H9 (cell line): ENCODE measurements around the gene GAL3ST1. TPM values are rescaled to one million over a fixed set of nuclear protein-coding genes. Genes with fewer than 3 reads are reported as not detected.

Experiments used
- DNase-seq: peaks from one replicate; pipeline ENCODE4 v3.0.0-alpha.2; 2017
- H2AFZ ChIP-seq: one replicate; pipeline ENCODE4 v1.6.1; 2013; ENCODE audit warnings: mild to moderate bottlenecking, low read length, control low read depth, moderate library complexity
- H2AK5ac ChIP-seq: 2 replicates; pipeline ENCODE4 v1.6.1; 2013; ENCODE audit warnings: low read length, control low read depth, mixed read lengths; ENCODE audit not compliant: insufficient read length
- H2BK120ac ChIP-seq: one replicate; pipeline ENCODE4 v1.6.1; 2013; ENCODE audit warnings: low read depth, mild to moderate bottlenecking, low read length, control low read depth, inconsistent platforms; ENCODE audit not compliant: poor library complexity, severe bottlenecking
- H2BK12ac ChIP-seq: 2 replicates; pipeline ENCODE4 v1.6.1; 2013; ENCODE audit warnings: low read length, control low read depth, mixed read lengths, low read depth; ENCODE audit not compliant: insufficient read length
- H2BK15ac ChIP-seq: 2 replicates; pipeline ENCODE4 v1.6.1; 2013; ENCODE audit warnings: low read depth, low read length, control low read depth
- H2BK20ac ChIP-seq: one replicate; pipeline ENCODE4 v1.6.1; 2013; ENCODE audit warnings: low read depth, mild to moderate bottlenecking, low read length, control low read depth, inconsistent platforms; ENCODE audit not compliant: poor library complexity, severe bottlenecking
- H2BK5ac ChIP-seq: 2 replicates; pipeline ENCODE4 v1.6.1; 2013; ENCODE audit warnings: low read length, control low read depth, mixed read lengths; ENCODE audit not compliant: insufficient read length
- H3K14ac ChIP-seq: 2 replicates; pipeline ENCODE4 v1.6.1; 2013; ENCODE audit warnings: low read length, control low read depth; ENCODE audit not compliant: insufficient read depth
- H3K18ac ChIP-seq: 2 replicates; pipeline ENCODE4 v1.6.1; 2013; ENCODE audit warnings: low read depth, mild to moderate bottlenecking, mixed read lengths, low read length, control low read depth; ENCODE audit not compliant: insufficient read length
- H3K23ac ChIP-seq: 2 replicates; pipeline ENCODE4 v1.6.1; 2013; ENCODE audit warnings: low read length, control low read depth, mixed read lengths, low read depth; ENCODE audit not compliant: insufficient read length
- H3K23me2 ChIP-seq: 2 replicates; pipeline ENCODE4 v1.6.1; 2013; ENCODE audit warnings: low read depth, mild to moderate bottlenecking, mixed read lengths, low read length, control low read depth; ENCODE audit not compliant: insufficient read length, poor library complexity, severe bottlenecking
- H3K27ac ChIP-seq: 2 replicates; pipeline ENCODE4 v1.5.1; 2013; ENCODE audit warnings: low read length, control low read depth, mixed read lengths, low read depth; ENCODE audit not compliant: insufficient read length
- H3K27me3 ChIP-seq: 2 replicates; pipeline ENCODE4 v1.6.1; 2013; ENCODE audit warnings: low read length, control low read depth, inconsistent platforms; ENCODE audit not compliant: insufficient read depth
- H3K4ac ChIP-seq: 2 replicates; pipeline ENCODE4 v1.6.1; 2013; ENCODE audit warnings: low read depth, mild to moderate bottlenecking, control low read depth, inconsistent platforms, low read length, moderate library complexity
- H3K4me1 ChIP-seq: 2 replicates; pipeline ENCODE4 v1.6.1; 2013; ENCODE audit warnings: low read length, control low read depth, inconsistent platforms; ENCODE audit not compliant: insufficient read depth
- H3K4me2 ChIP-seq: 2 replicates; pipeline ENCODE4 v1.6.1; 2013; ENCODE audit warnings: low read length, control low read depth, mixed read lengths; ENCODE audit not compliant: insufficient read length, insufficient read depth
- H3K56ac ChIP-seq: 2 replicates; pipeline ENCODE4 v1.6.1; 2013; ENCODE audit warnings: low read depth, mild to moderate bottlenecking, mixed read lengths, low read length, control low read depth; ENCODE audit not compliant: insufficient read length
- H3K79me1 ChIP-seq: 2 replicates; pipeline ENCODE4 v1.6.1; 2013; ENCODE audit warnings: low read depth, mild to moderate bottlenecking, moderate library complexity, low read length, control low read depth, inconsistent platforms; ENCODE audit not compliant: insufficient read depth, poor library complexity, severe bottlenecking
- H3K79me2 ChIP-seq: 2 replicates; pipeline ENCODE4 v1.6.1; 2013; ENCODE audit warnings: low read length, control low read depth, inconsistent platforms; ENCODE audit not compliant: insufficient read depth
- H3K9ac ChIP-seq: 2 replicates; pipeline ENCODE4 v1.6.1; 2013; ENCODE audit warnings: low read length, control low read depth, mixed read lengths; ENCODE audit not compliant: insufficient read length; ENCODE audit errors: extremely low read depth
- H3K9me3 ChIP-seq: one replicate; pipeline ENCODE4 v1.6.1; 2013; ENCODE audit warnings: low read depth, low read length, inconsistent platforms; ENCODE audit not compliant: control insufficient read depth
- H3T11ph ChIP-seq: one replicate; pipeline ENCODE4 v1.6.1; 2013; ENCODE audit warnings: mild to moderate bottlenecking, low read length, control low read depth, inconsistent platforms
- H4K20me1 ChIP-seq: one replicate; pipeline ENCODE4 v1.6.1; 2013; ENCODE audit not compliant: control insufficient read depth, insufficient read length, insufficient read depth
- H4K5ac ChIP-seq: 2 replicates; pipeline ENCODE4 v1.6.1; 2013; ENCODE audit warnings: low read depth, mild to moderate bottlenecking, mixed read lengths, low read length, control low read depth; ENCODE audit not compliant: insufficient read length
- H4K8ac ChIP-seq: replicated peaks from 2 replicates; pipeline ENCODE4 v1.6.1; 2013; ENCODE audit warnings: low read length, control low read depth, mixed read lengths, low read depth; ENCODE audit not compliant: insufficient read length
- H4K91ac ChIP-seq: 2 replicates; pipeline ENCODE4 v1.6.1; 2013; ENCODE audit warnings: low read depth, mild to moderate bottlenecking, moderate library complexity, mixed read lengths, low read length, control low read depth; ENCODE audit not compliant: insufficient read length
- H3K27ac Mint-ChIP-seq, 3 experiments: 2 replicates in 2 of 3; 3 replicates in 1 of 3; pipeline ENCODE4 v1.8.0; 2020 to 2021; ENCODE audit warnings: mixed read lengths in 3 of 3, mild to moderate bottlenecking in 1 of 3, moderate library complexity in 1 of 3
- H3K27me3 Mint-ChIP-seq: 2 replicates; pipeline ENCODE4 v1.8.0; 2021; ENCODE audit warnings: low read depth, mild to moderate bottlenecking, moderate library complexity, mixed read lengths
- H3K36me3 Mint-ChIP-seq, 3 experiments: 2 replicates in 2 of 3; 3 replicates in 1 of 3; pipeline ENCODE4 v1.8.0; 2020 to 2021; ENCODE audit warnings: low read depth in 3 of 3, mixed read lengths in 3 of 3; ENCODE audit not compliant: insufficient read depth in 1 of 3
- H3K4me1 Mint-ChIP-seq, 2 experiments: 2 replicates each; pipeline ENCODE4 v1.8.0; 2020; ENCODE audit warnings: mixed read lengths in 2 of 2
- H3K4me3 Mint-ChIP-seq, 2 experiments: 2 replicates in 1 of 2; 3 replicates in 1 of 2; pipeline ENCODE4 v1.8.0; 2020 to 2021; ENCODE audit warnings: mild to moderate bottlenecking in 2 of 2, mixed read lengths in 2 of 2, moderate library complexity in 1 of 2
- H3K9me3 Mint-ChIP-seq, 2 experiments: 2 replicates in 1 of 2; 3 replicates in 1 of 2; pipeline ENCODE4 v1.8.0; 2020; ENCODE audit warnings: mild to moderate bottlenecking in 2 of 2, mixed read lengths in 2 of 2, moderate library complexity in 1 of 2
- WGBS: extraction: QIAGEN DNeasy Blood & Tissue Kit; methylation state at CpG from one replicate; pipeline ENCODE4 v1.1.7; 2013; ENCODE audit warnings: missing lambda C conversion rate, low lambda C conversion rate, mixed read lengths; ENCODE audit not compliant: insufficient read length; ENCODE audit errors: extremely low coverage; 5-methylcytosine and 5-hydroxymethylcytosine counted together
- total RNA-seq: library from RNA; stranded (reverse); gene quantifications from 2 replicates; pipeline ENCODE4 v1.2.1, GENCODE V29; 2021
- TF ChIP-seq, protein P1 (sequence below): fragments of 200-600 bp; sonication (generic); conservative IDR thresholded peaks from 3 replicates; pipeline ENCODE4 v1.8.0; 2021; ENCODE audit warnings: antibody characterized with exemption, mild to moderate bottlenecking

The GAL3ST1 gene
- total RNA-seq, 1 experiment from 2014 or later: 5.1 TPM

DNA sequence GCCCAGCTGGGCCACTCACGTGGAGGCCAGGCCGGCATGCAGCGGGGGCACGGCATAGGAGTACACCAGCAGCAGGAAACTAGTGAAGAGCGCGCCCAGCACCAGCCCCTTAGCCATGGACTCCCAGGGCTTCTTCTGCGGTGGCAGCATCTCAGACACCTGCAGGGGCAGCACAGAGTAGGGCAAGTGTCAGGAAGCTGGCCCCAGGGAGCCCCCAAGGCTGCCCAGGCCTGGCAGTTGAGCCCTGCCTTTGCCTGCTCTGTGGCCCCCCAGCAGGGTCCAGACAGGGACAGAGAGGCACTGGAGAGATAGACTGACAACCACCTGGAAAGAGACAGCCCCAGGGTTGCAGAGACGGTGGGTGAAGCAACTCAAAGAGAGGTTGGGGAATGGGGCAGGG is 17.2 kb downstream of the GAL3ST1 start:
- no peaks in the 10 kb centered on the region for H3K9me3 ChIP-seq
- H3K27me3 ChIP-seq: no peaks in the 10 kb centered on the region
- H2AK5ac ChIP-seq: no peak overlapping the region
- Mint-ChIP-seq H3K36me3 (peaks cover 0 to 6% (median 0%) of the 10 kb centered on the region in 3 experiments; a peak in 3 of 7 replicates), H3K9me3 (no peaks in the 10 kb centered on the region), H3K27me3 (no peaks in the 10 kb centered on the region), H3K4me3 (no peak overlapping the region), H3K4me1 (peaks cover 23 to 34% of the 10 kb centered on the region in 2 experiments), H3K27ac (peak overlapping the region; percentile 44 to 98 (median 55); a peak in 3 of 7 replicates)
- no peak overlapping the region for H3K56ac ChIP-seq
- no peak overlapping the region for H3K23ac ChIP-seq
- H3K79me2 ChIP-seq: no peaks in the 10 kb centered on the region
- H3K9ac ChIP-seq: no peak overlapping the region
- H2BK5ac ChIP-seq: no peak overlapping the region
- no peaks in the 10 kb centered on the region for H3K23me2 ChIP-seq
- H3K4me2 ChIP-seq: no peak overlapping the region
- H3T11ph ChIP-seq: no peak overlapping the region
- no peak overlapping the region for H4K91ac ChIP-seq
- H4K8ac ChIP-seq: no peak overlapping the region
- H3K4ac ChIP-seq: no peak overlapping the region
- H2BK15ac ChIP-seq: no peak overlapping the region
- TF ChIP-seq, protein P1, sequence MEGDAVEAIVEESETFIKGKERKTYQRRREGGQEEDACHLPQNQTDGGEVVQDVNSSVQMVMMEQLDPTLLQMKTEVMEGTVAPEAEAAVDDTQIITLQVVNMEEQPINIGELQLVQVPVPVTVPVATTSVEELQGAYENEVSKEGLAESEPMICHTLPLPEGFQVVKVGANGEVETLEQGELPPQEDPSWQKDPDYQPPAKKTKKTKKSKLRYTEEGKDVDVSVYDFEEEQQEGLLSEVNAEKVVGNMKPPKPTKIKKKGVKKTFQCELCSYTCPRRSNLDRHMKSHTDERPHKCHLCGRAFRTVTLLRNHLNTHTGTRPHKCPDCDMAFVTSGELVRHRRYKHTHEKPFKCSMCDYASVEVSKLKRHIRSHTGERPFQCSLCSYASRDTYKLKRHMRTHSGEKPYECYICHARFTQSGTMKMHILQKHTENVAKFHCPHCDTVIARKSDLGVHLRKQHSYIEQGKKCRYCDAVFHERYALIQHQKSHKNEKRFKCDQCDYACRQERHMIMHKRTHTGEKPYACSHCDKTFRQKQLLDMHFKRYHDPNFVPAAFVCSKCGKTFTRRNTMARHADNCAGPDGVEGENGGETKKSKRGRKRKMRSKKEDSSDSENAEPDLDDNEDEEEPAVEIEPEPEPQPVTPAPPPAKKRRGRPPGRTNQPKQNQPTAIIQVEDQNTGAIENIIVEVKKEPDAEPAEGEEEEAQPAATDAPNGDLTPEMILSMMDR: peak; percentile 52
- H3K4me1 ChIP-seq: no peaks in the 10 kb centered on the region
- H3K27ac ChIP-seq: no peak overlapping the region
- no peak overlapping the region; the same call in 1 of the 2 replicates for H3K14ac ChIP-seq
- no peak overlapping the region for H2BK120ac ChIP-seq
- no peak overlapping the region for H2BK12ac ChIP-seq
- no peak overlapping the region for H2BK20ac ChIP-seq
- no peak overlapping the region for H2AFZ ChIP-seq
- no peaks in the 10 kb centered on the region for H4K20me1 ChIP-seq
- peak; percentile 60 for DNase-seq
- H3K18ac ChIP-seq: no peak overlapping the region
- no CpG with 5 or more reads among the region's 8 CpGs for WGBS
- no peaks in the 10 kb centered on the region for H3K79me1 ChIP-seq
- no peak overlapping the region for H4K5ac ChIP-seq
